ENCODE results near the gene ZFP90.

DNA sequence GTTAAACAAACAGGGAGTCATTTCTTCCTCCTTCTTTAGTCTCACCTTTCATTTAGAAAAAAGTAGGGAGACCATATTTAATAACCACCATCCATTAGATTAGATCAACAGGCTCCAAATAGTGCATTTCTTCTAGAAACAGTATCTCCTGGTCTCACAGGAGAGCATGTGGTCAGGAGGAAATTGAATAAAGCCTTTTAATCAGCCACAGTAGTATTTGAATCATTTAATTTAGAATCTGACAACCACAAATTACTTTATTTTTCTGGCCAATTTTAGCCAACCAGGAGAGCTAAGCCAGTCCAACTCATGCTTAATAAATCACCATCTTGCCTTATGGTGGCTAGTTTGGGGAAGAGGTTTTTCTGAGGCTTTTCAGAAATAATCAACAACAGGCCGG, 26.3 kb upstream of the ZFP90 start:
- TF ChIP-seq POLR2AphosphoS5 (IDR thresholded peaks at IDR 0.05; ENCODE audit: borderline replicate concordance, low read depth, low read length) (no peak), EZH2 (IDR thresholded peaks at IDR 0.05) (no peak), FOXP2 (optimal IDR thresholded peaks at IDR 0.05; ENCODE audit: control extremely low read depth, extremely low read length, insufficient read depth) (no peak)
